ENCODE data around the gene CNTNAP5.

CNTNAP5 gene

DNA sequence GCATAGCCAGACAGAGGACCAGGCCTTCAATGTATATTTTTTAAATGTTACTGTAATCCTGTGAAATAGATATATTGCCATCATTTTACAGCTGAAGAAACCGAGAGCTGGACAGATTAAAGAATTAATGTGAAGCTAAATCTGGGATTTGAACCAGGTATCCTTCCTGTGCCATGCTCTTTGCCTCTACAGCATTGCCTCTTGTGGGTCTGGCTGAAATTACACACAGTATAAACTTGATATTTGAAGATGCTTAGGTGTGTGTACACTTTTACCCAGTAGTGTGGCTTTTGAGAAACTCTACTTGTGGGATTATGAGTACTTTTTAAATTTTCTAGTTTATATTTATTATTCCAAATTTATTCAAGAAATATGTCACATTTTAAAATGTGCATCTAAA, 264.5 kb downstream of the CNTNAP5 start:
- H3K27ac Mint-ChIP-seq, result no peak overlapping the region
- H3K27me3 Mint-ChIP-seq, result no peaks in the 10 kb centered on the region
- DNase-seq (no peak), ATAC-seq (no peak)
- peaks cover 5% of the 10 kb centered on the region for H3K9me3 Mint-ChIP-seq
- H3K4me1 Mint-ChIP-seq, result no peaks in the 10 kb centered on the region
- no peaks in the 10 kb centered on the region for H3K36me3 Mint-ChIP-seq (ENCODE audit: low read depth)
- H3K4me3 Mint-ChIP-seq, result no peak overlapping the region

DNA sequence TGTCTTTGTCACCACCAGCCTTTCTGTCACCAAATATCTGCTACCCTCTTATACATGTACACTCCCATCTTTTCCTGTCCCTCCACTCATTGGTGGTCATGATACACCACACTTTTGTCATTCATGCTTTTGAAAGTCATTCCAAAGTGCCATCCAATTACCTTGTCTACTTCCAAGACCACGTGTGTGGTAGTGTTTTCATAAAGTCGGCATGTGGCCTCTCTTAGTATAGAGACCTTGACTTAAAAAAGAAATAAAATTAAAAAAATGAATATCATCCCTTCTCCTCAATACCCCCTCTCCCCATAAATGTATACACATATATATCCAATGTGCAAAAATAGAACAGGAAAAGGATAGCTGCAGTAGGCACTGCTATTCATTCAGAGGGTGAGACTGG, 271.4 kb downstream of the CNTNAP5 start:
- no peaks in the 10 kb centered on the region for H3K27me3 Mint-ChIP-seq
- H3K27ac Mint-ChIP-seq, result no peak overlapping the region
- ATAC-seq (no peak), DNase-seq (no peak)
- peaks cover 3% of the 10 kb centered on the region for H3K9me3 Mint-ChIP-seq
- no peaks in the 10 kb centered on the region for H3K4me1 Mint-ChIP-seq
- no peak overlapping the region for H3K4me3 Mint-ChIP-seq
- no peaks in the 10 kb centered on the region for H3K36me3 Mint-ChIP-seq (ENCODE audit: low read depth)

DNA sequence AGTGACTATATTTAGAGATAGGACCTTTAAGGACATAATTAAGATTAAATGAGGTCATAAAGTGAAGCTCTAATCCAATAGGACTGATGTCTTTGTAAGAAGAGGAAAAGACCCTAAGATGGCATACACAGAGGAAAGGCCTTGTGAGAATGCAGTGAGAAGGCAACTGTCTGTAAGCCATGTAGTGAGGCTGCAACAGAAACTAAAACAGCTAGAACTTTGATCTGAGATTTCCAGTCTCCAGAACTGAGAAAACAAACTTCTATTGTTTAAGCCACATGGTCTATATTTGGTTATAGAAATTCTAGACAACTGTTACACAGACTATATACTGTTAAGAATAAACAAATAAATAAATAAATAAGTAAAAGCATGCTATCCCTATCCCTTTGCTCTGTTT, 276.8 kb downstream of the CNTNAP5 start:
- DNase-seq, result no peak
- Mint-ChIP-seq H3K36me3 (ENCODE audit: low read depth) (no peaks in the 10 kb centered on the region), H3K27me3 (no peaks in the 10 kb centered on the region), H3K4me1 (no peaks in the 10 kb centered on the region), H3K27ac (no peak overlapping the region), H3K4me3 (no peak overlapping the region), H3K9me3 (peaks cover 9% of the 10 kb centered on the region)
- no peak for ATAC-seq

DNA sequence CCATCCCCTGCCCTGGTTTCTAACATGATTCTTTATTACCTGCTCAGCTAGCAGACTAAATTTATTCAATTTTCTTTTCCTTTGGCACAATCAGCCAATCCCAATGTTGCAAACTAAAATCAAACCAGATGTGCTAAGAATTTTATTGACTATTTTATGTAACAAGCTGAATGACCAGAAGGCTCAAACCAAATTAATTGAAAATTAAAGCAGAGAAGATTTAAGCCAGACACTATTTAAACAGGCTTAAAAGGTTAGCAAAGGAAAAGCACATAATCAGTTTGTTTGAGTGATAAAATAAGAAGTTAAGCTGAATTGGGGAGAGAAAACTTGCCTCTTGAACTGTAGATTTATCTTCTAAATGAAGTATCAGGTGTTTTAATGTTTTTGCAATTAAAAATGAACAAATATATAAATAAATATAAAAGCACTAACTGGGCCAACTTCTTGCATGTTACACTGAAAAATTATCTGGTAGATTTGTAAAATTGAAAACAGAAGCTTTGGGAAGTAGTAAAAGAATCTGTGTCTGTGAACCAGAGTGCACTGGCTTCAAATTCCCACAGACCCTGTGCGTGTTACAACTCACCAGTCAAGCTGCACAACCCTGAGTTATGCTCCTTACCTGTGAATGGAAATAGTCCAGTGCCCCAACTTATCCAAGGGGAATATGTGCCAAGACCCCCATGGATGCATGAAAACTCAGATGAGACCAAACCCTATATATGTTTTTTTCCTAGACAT, 283.4 kb downstream of the CNTNAP5 start:
- H3K27ac Mint-ChIP-seq, result no peak overlapping the region
- no peaks in the 10 kb centered on the region for H3K4me1 Mint-ChIP-seq
- DNase-seq, result no peak
- no peak overlapping the region for H3K4me3 Mint-ChIP-seq
- H3K27me3 Mint-ChIP-seq, result no peaks in the 10 kb centered on the region
- ATAC-seq, result no peak
- peaks cover 13% of the 10 kb centered on the region for H3K9me3 Mint-ChIP-seq
- H3K36me3 Mint-ChIP-seq (ENCODE audit: low read depth), result no peaks in the 10 kb centered on the region

DNA sequence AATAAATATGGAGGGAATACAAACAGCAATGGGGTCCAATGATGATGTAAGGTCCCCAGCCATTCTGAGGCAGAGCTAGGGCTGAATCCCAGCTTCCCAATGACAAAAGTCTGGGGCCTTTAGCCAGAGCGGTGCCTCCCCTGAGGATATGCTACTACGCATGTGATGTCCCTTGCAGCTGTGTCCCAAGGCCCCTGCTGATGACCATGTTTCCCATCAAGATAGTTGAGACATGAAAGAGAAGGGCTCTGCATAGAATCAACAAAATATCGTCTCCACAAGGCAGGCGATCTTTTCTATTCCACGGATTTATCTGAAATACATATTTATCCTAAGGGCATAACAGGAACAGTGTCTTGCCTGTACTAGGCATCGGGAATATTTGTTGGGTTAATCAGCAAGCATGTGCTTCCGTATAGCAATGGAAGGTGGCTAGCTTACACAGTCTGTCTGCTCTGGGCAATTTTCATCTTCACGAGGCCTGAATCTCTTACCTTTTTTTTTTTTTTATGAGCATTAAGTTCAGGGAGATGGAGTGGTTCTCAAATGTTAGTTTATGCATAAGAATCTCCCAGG, 284.6 kb downstream of the CNTNAP5 start:
- Mint-ChIP-seq H3K4me3 (no peak overlapping the region), H3K36me3 (ENCODE audit: low read depth) (no peaks in the 10 kb centered on the region), H3K9me3 (peaks cover 9% of the 10 kb centered on the region), H3K27me3 (no peaks in the 10 kb centered on the region), H3K4me1 (no peaks in the 10 kb centered on the region), H3K27ac (no peak overlapping the region)
- ATAC-seq (no peak), DNase-seq (no peak)

DNA sequence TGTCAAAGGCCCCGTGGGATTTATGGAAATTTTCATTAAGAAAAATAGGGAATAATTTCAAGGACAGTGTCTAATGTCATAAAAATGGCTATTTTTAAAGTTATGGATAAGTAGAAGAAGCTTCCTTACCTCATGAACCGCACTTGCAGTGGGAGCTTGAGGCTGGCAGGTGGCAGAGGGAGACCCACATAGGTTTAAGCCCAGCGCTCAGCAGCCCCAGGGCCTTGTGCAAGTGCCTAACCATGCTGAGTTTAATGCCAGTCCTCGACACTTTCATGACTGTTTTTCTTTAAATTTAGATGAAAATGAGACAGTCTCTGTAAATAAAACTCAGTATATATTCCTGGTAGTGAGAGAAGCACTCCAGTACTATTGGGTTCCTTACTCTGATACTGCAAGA, 285.6 kb downstream of the CNTNAP5 start:
- Mint-ChIP-seq H3K4me1 (no peaks in the 10 kb centered on the region), H3K27ac (no peak overlapping the region), H3K9me3 (peaks cover 9% of the 10 kb centered on the region), H3K4me3 (no peak overlapping the region), H3K36me3 (ENCODE audit: low read depth) (no peaks in the 10 kb centered on the region), H3K27me3 (no peaks in the 10 kb centered on the region)
- ATAC-seq (no peak), DNase-seq (no peak)

DNA sequence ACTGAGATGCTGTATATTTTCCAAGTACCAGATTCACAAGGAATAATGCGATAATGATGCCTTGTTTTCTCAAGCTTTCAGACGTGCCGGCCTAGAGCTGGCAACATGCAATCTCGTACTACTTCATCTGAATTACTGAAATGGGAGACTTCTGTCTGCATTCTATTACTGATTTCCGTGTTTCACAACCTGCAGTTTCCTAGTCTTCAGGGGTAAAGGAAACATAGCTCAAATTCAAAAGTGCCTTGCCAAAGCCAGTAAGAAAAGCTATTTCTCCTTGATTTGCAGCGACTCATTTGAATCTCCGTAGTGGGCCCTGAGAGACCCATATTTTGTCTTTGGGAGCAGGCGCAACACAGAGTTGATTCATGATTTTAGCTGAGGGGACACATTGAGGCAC, 289.0 kb downstream of the CNTNAP5 start:
- Mint-ChIP-seq H3K4me3 (no peak overlapping the region), H3K27me3 (no peaks in the 10 kb centered on the region), H3K36me3 (ENCODE audit: low read depth) (no peaks in the 10 kb centered on the region), H3K9me3 (peaks cover 9% of the 10 kb centered on the region), H3K4me1 (no peaks in the 10 kb centered on the region), H3K27ac (no peak overlapping the region)
- DNase-seq (no peak), ATAC-seq (no peak)

DNA sequence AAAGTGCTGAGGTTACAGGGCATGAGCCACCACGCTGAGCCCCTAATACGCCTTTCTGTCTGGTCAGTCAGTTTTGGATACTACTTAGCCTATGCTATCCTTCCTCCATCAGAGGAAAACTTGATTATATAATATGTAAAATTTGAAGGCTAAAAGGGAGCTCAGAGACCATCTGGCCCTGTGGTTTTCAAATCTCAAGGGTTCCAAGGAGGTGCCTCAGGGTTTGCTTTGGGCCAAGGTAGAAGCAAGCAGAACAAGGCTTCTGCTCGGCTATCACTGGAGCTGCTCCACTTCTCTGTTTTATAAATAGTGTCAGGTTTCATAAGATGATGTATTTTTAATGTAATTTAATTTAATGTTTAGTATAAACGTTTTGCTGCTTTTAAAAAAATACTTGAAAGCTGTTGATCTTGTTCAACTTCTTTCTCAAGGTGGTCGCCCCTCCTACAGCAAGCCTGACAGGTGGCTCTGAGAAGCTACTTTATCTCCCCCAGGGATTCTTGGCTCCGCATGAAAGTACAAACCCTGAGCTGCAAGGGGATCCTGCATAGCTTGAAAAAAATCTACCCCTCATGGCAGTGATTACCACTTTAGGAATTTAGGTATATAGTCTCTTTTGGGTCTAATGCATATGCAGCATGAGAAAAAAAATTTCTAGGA, 290.3 kb downstream of the CNTNAP5 start:
- Mint-ChIP-seq H3K27ac (no peak overlapping the region), H3K27me3 (no peaks in the 10 kb centered on the region), H3K9me3 (peaks cover 10% of the 10 kb centered on the region), H3K4me1 (no peaks in the 10 kb centered on the region), H3K36me3 (ENCODE audit: low read depth) (no peaks in the 10 kb centered on the region), H3K4me3 (no peak overlapping the region)
- DNase-seq, result no peak
- no peak for ATAC-seq

DNA sequence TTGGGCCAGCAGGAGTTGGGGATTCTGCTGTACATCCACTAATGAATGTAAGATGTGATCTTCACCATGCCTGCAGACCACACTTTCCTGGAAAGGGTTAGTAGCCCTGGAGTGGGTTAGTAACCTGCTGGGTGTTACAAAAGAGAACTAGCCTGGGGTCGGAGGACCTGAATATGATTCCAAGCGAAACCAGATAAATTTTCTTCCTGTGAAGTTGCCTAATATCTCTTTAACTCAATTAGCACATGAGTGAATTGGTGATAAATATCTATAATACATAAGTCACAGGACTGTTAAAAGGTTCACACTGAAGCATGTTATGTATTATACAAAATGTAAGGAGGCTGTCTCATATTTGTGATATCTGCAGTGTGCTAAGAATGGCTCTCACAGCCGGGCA, 291.0 kb downstream of the CNTNAP5 start:
- Mint-ChIP-seq H3K4me1 (no peaks in the 10 kb centered on the region), H3K27ac (no peak overlapping the region), H3K4me3 (no peak overlapping the region), H3K36me3 (ENCODE audit: low read depth) (no peaks in the 10 kb centered on the region), H3K27me3 (no peaks in the 10 kb centered on the region), H3K9me3 (peaks cover 10% of the 10 kb centered on the region)
- no peak for DNase-seq
- ATAC-seq, result no peak

DNA sequence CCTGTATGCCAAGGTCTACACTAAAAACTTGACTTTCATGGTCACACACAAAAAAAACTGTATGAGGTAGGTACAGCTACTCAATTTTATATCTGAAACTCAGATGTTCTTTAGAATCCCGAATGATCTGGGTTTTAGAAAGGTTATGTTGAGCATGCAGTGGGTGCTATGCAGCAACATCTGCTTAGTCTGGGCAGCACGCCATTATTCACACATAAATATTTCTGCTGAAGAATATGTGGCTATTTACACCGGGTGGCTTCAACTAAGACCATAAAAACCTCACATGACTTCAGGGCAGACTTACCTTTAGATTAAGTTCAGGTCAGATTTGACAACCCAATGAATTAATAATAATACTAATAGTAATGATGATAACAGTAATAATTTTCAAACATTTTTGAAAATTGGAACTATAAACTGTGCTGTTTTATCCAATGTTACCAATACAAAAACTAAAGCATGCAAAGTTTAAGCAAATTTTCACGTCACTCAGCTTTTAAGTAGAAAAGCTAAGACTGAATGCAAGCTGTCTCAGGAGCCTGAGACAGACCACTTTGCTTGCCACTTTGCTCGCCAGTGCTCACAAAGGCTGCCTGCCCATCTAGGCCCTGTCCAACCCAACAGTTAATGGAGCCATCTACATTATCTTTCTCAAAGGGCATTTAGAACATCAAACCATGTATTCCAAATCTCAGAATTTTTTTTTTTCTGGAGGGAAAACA, 292.0 kb downstream of the CNTNAP5 start:
- Mint-ChIP-seq H3K4me3 (no peak overlapping the region), H3K4me1 (no peaks in the 10 kb centered on the region), H3K36me3 (ENCODE audit: low read depth) (no peaks in the 10 kb centered on the region), H3K27ac (no peak overlapping the region), H3K27me3 (no peaks in the 10 kb centered on the region), H3K9me3 (peaks cover 5% of the 10 kb centered on the region)
- ATAC-seq (no peak), DNase-seq (no peak)

DNA sequence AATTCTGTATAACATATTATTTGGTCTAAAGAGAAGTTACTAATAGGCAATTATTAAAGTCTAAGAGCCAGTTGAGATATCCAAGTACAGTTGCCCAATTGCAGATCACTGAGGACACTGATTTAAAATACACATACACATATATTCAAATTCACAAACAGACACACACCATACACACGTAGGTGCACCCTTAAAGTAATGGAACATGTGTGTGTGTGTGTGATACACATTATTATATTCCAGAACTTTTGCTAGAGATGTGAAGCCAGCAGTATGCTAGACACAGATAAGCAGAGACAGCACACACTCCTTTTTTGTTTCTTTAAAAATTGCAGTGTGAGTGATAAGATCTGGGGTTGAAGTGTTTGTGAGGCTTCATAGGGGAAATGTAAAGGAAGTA, 292.5 kb downstream of the CNTNAP5 start:
- no peak overlapping the region for H3K27ac Mint-ChIP-seq
- DNase-seq (no peak), ATAC-seq (no peak)
- no peaks in the 10 kb centered on the region for H3K4me1 Mint-ChIP-seq
- peaks cover 5% of the 10 kb centered on the region for H3K9me3 Mint-ChIP-seq
- no peaks in the 10 kb centered on the region for H3K27me3 Mint-ChIP-seq
- no peaks in the 10 kb centered on the region for H3K36me3 Mint-ChIP-seq (ENCODE audit: low read depth)
- no peak overlapping the region for H3K4me3 Mint-ChIP-seq

DNA sequence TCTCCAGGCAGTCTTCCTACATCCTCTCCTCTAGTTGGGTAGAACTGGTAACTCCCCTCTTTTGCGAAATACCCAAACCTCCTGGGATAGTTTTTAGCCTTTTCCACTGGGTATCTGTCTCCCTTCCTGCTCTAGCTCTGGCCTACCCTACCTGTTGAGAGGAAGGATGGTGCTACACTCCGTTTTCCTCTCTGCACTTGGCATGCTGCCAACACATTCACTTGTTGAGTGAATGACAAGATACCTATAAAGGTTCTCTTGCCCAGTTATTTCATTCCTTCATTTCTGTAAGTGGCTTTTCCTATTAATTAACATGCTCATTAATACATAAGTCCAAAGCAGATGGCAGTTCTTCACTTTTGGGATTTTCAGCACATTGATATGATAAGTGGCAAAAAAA, 293.8 kb downstream of the CNTNAP5 start:
- H3K27ac Mint-ChIP-seq, result no peak overlapping the region
- ATAC-seq, result no peak
- H3K36me3 Mint-ChIP-seq (ENCODE audit: low read depth), result no peaks in the 10 kb centered on the region

DNA sequence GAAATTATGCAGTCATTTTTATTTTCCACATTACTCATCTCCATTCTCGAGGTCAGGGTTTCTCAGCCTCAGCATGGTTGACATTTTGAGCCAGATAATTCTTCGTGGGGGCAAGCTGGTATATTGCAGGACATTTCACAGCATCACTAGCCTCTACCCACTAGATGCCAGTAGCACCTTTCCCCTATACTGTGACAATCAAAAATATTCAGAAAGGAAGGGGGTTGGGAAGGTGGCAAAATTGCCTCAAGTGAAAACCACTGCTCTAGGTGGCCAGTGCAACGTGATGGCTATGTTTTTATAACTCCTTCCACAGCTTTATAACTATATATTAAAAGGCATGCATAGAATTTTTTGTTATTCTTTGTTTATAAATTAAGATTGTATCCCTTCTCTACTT, 294.5 kb downstream of the CNTNAP5 start:
- Mint-ChIP-seq H3K4me3 (no peak overlapping the region), H3K9me3 (peaks cover 5% of the 10 kb centered on the region), H3K27me3 (no peaks in the 10 kb centered on the region), H3K27ac (no peak overlapping the region), H3K36me3 (ENCODE audit: low read depth) (no peaks in the 10 kb centered on the region), H3K4me1 (no peaks in the 10 kb centered on the region)
- ATAC-seq (no peak), DNase-seq (no peak)

More for the DNA sequence above, 293.8 kb downstream of the CNTNAP5 start:
- H3K4me1 Mint-ChIP-seq, result no peaks in the 10 kb centered on the region
- no peak overlapping the region for H3K4me3 Mint-ChIP-seq
- H3K9me3 Mint-ChIP-seq, result peaks cover 5% of the 10 kb centered on the region
- H3K27me3 Mint-ChIP-seq, result no peaks in the 10 kb centered on the region
- DNase-seq, result no peak

DNA sequence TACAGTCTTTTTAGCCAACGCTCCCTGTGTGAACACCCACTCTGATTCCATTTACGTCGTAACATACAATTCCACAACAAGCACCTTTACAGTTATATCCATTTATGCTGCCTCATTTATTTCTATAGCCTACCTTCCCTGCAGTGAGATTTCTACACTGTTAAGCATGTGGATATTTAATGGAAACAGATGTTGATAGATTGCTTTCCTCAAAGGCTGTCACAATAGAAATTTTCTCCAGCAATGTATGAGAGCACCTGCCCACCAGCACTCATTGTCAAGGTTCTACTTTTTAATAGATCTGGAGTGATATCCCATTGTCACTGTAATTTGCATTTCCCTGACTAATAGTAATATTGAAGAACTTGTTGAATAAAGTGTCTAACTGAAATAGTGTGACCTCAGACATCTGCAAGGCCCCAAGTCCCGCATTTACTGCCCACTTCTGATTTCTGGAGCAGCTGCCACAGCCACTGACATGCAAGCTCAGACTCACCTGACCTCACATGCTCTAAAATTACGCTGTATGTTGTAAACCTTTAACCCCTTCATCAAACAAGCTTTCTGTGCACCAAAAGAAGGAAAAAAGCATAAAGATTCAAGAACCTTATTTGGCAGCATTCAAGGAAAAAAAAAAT, 295.1 kb downstream of the CNTNAP5 start:
- Mint-ChIP-seq H3K4me3 (no peak overlapping the region), H3K27ac (no peak overlapping the region), H3K9me3 (peaks cover 5% of the 10 kb centered on the region), H3K36me3 (ENCODE audit: low read depth) (no peaks in the 10 kb centered on the region), H3K27me3 (no peaks in the 10 kb centered on the region), H3K4me1 (no peaks in the 10 kb centered on the region)
- ATAC-seq (no peak), DNase-seq (no peak)

Data from activated naive CD8-positive, alpha-beta T cell treated with anti-CD3 and anti-CD28 coated beads, Interleukin-2, amount 50 U/mL, for 24 hours (primary cell).